NCI-H1436 treated with DMSO at 0.1 percent for 48 hours (cell line): ENCODE results near the gene SORT1.

Experiments
- DNase-seq: peaks from one replicate; lab custom pipeline; 2025; lab: John Stamatoyannopoulos, UW

Gene SORT1

GRCh38 chr1:109261578-109261977 is 136.1 kb downstream of the SORT1 start:
- no peak for DNase-seq

GRCh38 chr1:109261006-109261405 is 136.7 kb downstream of the SORT1 start:
- DNase-seq, result no peak

GRCh38 chr1:109259674-109260557 is 137.8 kb downstream of the SORT1 start:
- no peak for DNase-seq
